Suprapubic skin (tissue), 4 donors: ENCODE data around the gene SEMA4C. TPM values are rescaled to one million over a fixed set of nuclear protein-coding genes. Genes with fewer than 3 reads are reported as not detected.

Experiments used
- DNase-seq, 2 donors: peaks; one replicate each; pipeline ENCODE4 v3.0.0-alpha.2; 2019; ENCODE audit warnings: low spot score in 2 of 2
- H3K27ac ChIP-seq: fragments of 200-600 bp; sonication (generic); one replicate; pipeline ENCODE4 v1.5.1; 2019
- H3K27me3 ChIP-seq: fragments of 200-600 bp; sonication (generic); one replicate; pipeline ENCODE4 v1.5.1; 2019
- H3K36me3 ChIP-seq: fragments of 200-600 bp; sonication (generic); one replicate; pipeline ENCODE4 v1.5.1; 2019
- H3K4me1 ChIP-seq: fragments of 200-600 bp; sonication (generic); one replicate; pipeline ENCODE4 v1.5.1; 2019
- H3K4me3 ChIP-seq: fragments of 200-600 bp; sonication (generic); one replicate; pipeline ENCODE4 v1.5.1; 2019; ENCODE audit warnings: mild to moderate bottlenecking
- H3K9me3 ChIP-seq: fragments of 200-600 bp; sonication (generic); one replicate; pipeline ENCODE4 v1.5.1; 2019
- CTCF ChIP-seq, 2 donors: fragments of 200-600 bp in 1 of 2; fragments of 450-650 bp in 1 of 2; sonication (generic) in 1 of 2; IDR thresholded peaks; one replicate each; pipeline ENCODE4 v1.5.1; 2016 to 2019; ENCODE audit warnings: antibody characterized with exemption in 2 of 2, mild to moderate bottlenecking in 1 of 2, moderate library complexity in 1 of 2
- EP300 ChIP-seq: sonication (generic); formaldehyde crosslinking; IDR thresholded peaks from one replicate; pipeline ENCODE4 v1.6.1; 2017; ENCODE audit warnings: antibody characterized with exemption
- POLR2A ChIP-seq, 2 donors: fragments of 450-650 bp; IDR thresholded peaks; one replicate each; pipeline ENCODE4 v1.6.1; 2017; ENCODE audit warnings: antibody characterized with exemption in 2 of 2, mild to moderate bottlenecking in 2 of 2, moderate library complexity in 2 of 2
- POLR2AphosphoS5 ChIP-seq, 3 donors: sonication (generic); formaldehyde crosslinking; IDR thresholded peaks; one replicate each; pipeline ENCODE4 v1.6.1; 2017; ENCODE audit warnings: antibody characterized with exemption in 3 of 3
- WGBS: methylation state at CpG from one replicate; pipeline ENCODE4 v1.1.5; 2018; 5-methylcytosine and 5-hydroxymethylcytosine counted together
- total RNA-seq, 4 donors: library from RNA; depleted of rRNA; stranded (reverse); fragments of >200 nt; gene quantifications; one replicate each; pipeline ENCODE4 v1.1.0, GENCODE V29; 2016

Gene SEMA4C
- total RNA-seq, 4 donors from 2014 or later, result 15.7 to 28.2 (median 23.5) TPM

- no peak overlapping the region for H3K4me3 ChIP-seq
- TF ChIP-seq POLR2A (IDR thresholded peaks at IDR 0.05) (no peak), EP300 (no peak), POLR2AphosphoS5 (IDR thresholded peaks at IDR 0.05) (no peak), CTCF (IDR thresholded peaks at IDR 0.05) (no peak)
- H3K36me3 ChIP-seq, result peaks cover 26% of the 10 kb centered on the region
- 94% methylated on average over 4 of the region's 4 CpGs for WGBS
- no peak overlapping the region for H3K27ac ChIP-seq
- H3K27me3 ChIP-seq, result no peaks in the 10 kb centered on the region
- peaks cover 29% of the 10 kb centered on the region for H3K4me1 ChIP-seq
- no peak for DNase-seq
- H3K9me3 ChIP-seq, result no peaks in the 10 kb centered on the region
Measured at GRCh38 chr2:96813656-96814055, 56.2 kb downstream of the SEMA4C start.

- 22% methylated on average over 3 of the region's 3 CpGs for WGBS
- TF ChIP-seq EP300, result no peak
- TF ChIP-seq CTCF (IDR thresholded peaks at IDR 0.05), result no peak
- TF ChIP-seq POLR2AphosphoS5 (IDR thresholded peaks at IDR 0.05), result no peak
- TF ChIP-seq POLR2A (IDR thresholded peaks at IDR 0.05), result no peak
- no peak for DNase-seq
Measured at GRCh38 chr2:96811917-96812316, 58.0 kb downstream of the SEMA4C start.

GRCh38 chr2:96810783-96811192 lies 59.1 kb downstream of the SEMA4C start:
- Histone ChIP-seq H3K27me3 (no peaks in the 10 kb centered on the region), H3K4me3 (no peak overlapping the region), H3K9me3 (no peaks in the 10 kb centered on the region), H3K36me3 (peaks cover 30% of the 10 kb centered on the region), H3K4me1 (peaks cover 12% of the 10 kb centered on the region), H3K27ac (no peak overlapping the region)
- WGBS, result 96% methylated on average over 5 of the region's 5 CpGs
- DNase-seq, result no peak
- TF ChIP-seq CTCF (IDR thresholded peaks at IDR 0.05), result no peak
- no peak for TF ChIP-seq EP300
- no peak for TF ChIP-seq POLR2AphosphoS5 (IDR thresholded peaks at IDR 0.05)
- TF ChIP-seq POLR2A (IDR thresholded peaks at IDR 0.05), result no peak

More at GRCh38 chr2:96811917-96812316, 58.0 kb downstream of the SEMA4C start:
- no peak overlapping the region for H3K4me3 ChIP-seq
- H3K9me3 ChIP-seq, result no peaks in the 10 kb centered on the region
- H3K4me1 ChIP-seq, result peaks cover 13% of the 10 kb centered on the region
- no peaks in the 10 kb centered on the region for H3K27me3 ChIP-seq
- no peak overlapping the region for H3K27ac ChIP-seq
- H3K36me3 ChIP-seq, result peaks cover 30% of the 10 kb centered on the region

GRCh38 chr2:96809951-96810782 lies 59.7 kb downstream of the SEMA4C start:
- 88% methylated on average over 11 of the region's 12 CpGs for WGBS
- Histone ChIP-seq H3K27ac (no peak overlapping the region), H3K4me1 (peaks cover 7% of the 10 kb centered on the region), H3K36me3 (peaks cover 30% of the 10 kb centered on the region), H3K27me3 (no peaks in the 10 kb centered on the region), H3K4me3 (no peak overlapping the region), H3K9me3 (no peaks in the 10 kb centered on the region)
- TF ChIP-seq POLR2AphosphoS5 (IDR thresholded peaks at IDR 0.05) (no peak), EP300 (no peak), CTCF (IDR thresholded peaks at IDR 0.05) (no peak)
- no peak for DNase-seq

Other genes with a start within 250 kb of the SEMA4C start
- 10 to 100 TPM; 29.3 to 70.5 (median 37.4) TPM for gene KANSL3, start 231.8 kb downstream of the SEMA4C start, total RNA-seq
- gene FER1L5, start 227.3 kb downstream of the SEMA4C start, total RNA-seq, result not detected
- gene LMAN2L, start 130.0 kb downstream of the SEMA4C start, total RNA-seq, result 10 to 100 TPM; 11.9 to 18.3 (median 16.4) TPM
- 10 to 100 TPM; 14.9 to 18.9 (median 16.3) TPM for gene CNNM4, start 109.2 kb downstream of the SEMA4C start, total RNA-seq
- 10 to 100 TPM; 12.6 to 28.3 (median 16.5) TPM for gene CNNM3, start 53.8 kb downstream of the SEMA4C start, total RNA-seq
- 10 to 100 TPM in 1 of 4 donors, 1 to 10 TPM in 3; 6.1 to 22.3 (median 7.2) TPM for gene ANKRD23, start 26.1 kb downstream of the SEMA4C start, total RNA-seq
- 10 to 100 TPM; 16.1 to 22.1 (median 20.6) TPM for gene ANKRD39, start 12.1 kb downstream of the SEMA4C start, total RNA-seq
- 1 to 10 TPM in 1 of 4 donors, under 1 TPM in 2, not detected in 1; 0.30 to 1.2 (median 0.72) TPM for gene FAM178B, start 116.5 kb upstream of the SEMA4C start, total RNA-seq
- 10 to 100 TPM; 11.3 to 21.5 (median 16.7) TPM for gene FAHD2B, start 224.8 kb upstream of the SEMA4C start, total RNA-seq
- gene ANKRD36, start 243.1 kb upstream of the SEMA4C start, total RNA-seq, result 10 to 100 TPM; 13.0 to 54.8 (median 20.4) TPM